K562 (cell line): ENCODE results near the gene P4HB. TPM values are rescaled to one million over a fixed set of nuclear protein-coding genes. Genes with fewer than 3 reads are reported as not detected.

Experiments
- DACH1 ChIP-seq: fragments of 450-650 bp; IDR thresholded peaks from 2 replicates; pipeline ENCODE4 v1.6.1; 2018; ENCODE audit not compliant: partially characterized antibody
- E2F4 ChIP-seq: sonication (generic); formaldehyde crosslinking; IDR thresholded peaks from 2 replicates; pipeline ENCODE4 v1.8.0; 2022; ENCODE audit warnings: mild to moderate bottlenecking, low read depth, missing genetic modification reagents
- FOXA3 ChIP-seq, 2 experiments: fragments of 450-650 bp in 1 of 2; sonication (generic) in 1 of 2; formaldehyde crosslinking; IDR thresholded peaks in 1 of 2; conservative IDR thresholded peaks in 1 of 2; 2 replicates each; pipeline versions ENCODE4 v1.4.0 to v1.8.0; 2020 to 2022; ENCODE audit warnings: mild to moderate bottlenecking in 2 of 2, missing genetic modification reagents in 1 of 2
- KLF1 ChIP-seq: fragments of 450-650 bp; IDR thresholded peaks from 2 replicates; pipeline ENCODE4 v1.6.1; 2016; ENCODE audit warnings: missing genetic modification characterization, missing compliant biosample characterization
- PBX2 ChIP-seq, 2 experiments: IDR thresholded peaks in 1 of 2; conservative IDR thresholded peaks in 1 of 2; 2 replicates each; pipeline ENCODE4 v1.6.1; 2016; ENCODE audit warnings: low read depth in 2 of 2, mild to moderate bottlenecking in 1 of 2, missing compliant biosample characterization in 1 of 2, missing genetic modification characterization in 1 of 2, moderate library complexity in 1 of 2
- RERE ChIP-seq: sonication (generic); formaldehyde crosslinking; IDR thresholded peaks from 2 replicates; pipeline ENCODE4 v1.8.0; 2023; ENCODE audit warnings: missing genetic modification reagents, mild to moderate bottlenecking, borderline replicate concordance
- SNAPC5 ChIP-seq: fragments of 250-450 bp; sonication (Bioruptor Pico); IDR thresholded peaks from 2 replicates; pipeline ENCODE4 v1.8.0; 2021; ENCODE audit warnings: moderate library complexity, mild to moderate bottlenecking, inconsistent platforms
- SNIP1 ChIP-seq: fragments of 450-650 bp; IDR thresholded peaks from 2 replicates; pipeline ENCODE4 v1.7.1; 2017; ENCODE audit warnings: low read depth, mild to moderate bottlenecking
- SP1 ChIP-seq: sonication (generic); formaldehyde crosslinking; IDR thresholded peaks from 2 replicates; pipeline ENCODE4 v1.8.1; 2022; ENCODE audit warnings: mild to moderate bottlenecking, missing genetic modification reagents
- TAF1 ChIP-seq: IDR thresholded peaks from 2 replicates; pipeline ENCODE4 v1.6.1; 2011; ENCODE audit warnings: mild to moderate bottlenecking, low read length, moderate library complexity; ENCODE audit not compliant: insufficient read depth, control insufficient read depth, severe bottlenecking; ENCODE audit errors: extremely low read depth
- TAF9B ChIP-seq: fragments of 450-650 bp; IDR thresholded peaks from 2 replicates; pipeline ENCODE4 v1.6.1; 2018; ENCODE audit warnings: mild to moderate bottlenecking; ENCODE audit not compliant: partially characterized antibody
- USF2 ChIP-seq: sonication (generic); formaldehyde crosslinking; IDR thresholded peaks from 2 replicates; pipeline ENCODE4 v1.5.0; 2020; ENCODE audit warnings: missing genetic modification reagents
- ZBTB7A ChIP-seq: IDR thresholded peaks from 2 replicates; pipeline ENCODE4 v1.6.1; 2011; ENCODE audit warnings: low read depth, mild to moderate bottlenecking, low read length, moderate library complexity, borderline replicate concordance; ENCODE audit not compliant: control insufficient read depth
- ZC3H11A ChIP-seq: IDR thresholded peaks from 2 replicates; pipeline ENCODE4 v1.6.1; 2012; ENCODE audit warnings: low read depth, low read length, improper control_type of control experiment
- ZNF12 ChIP-seq: sonication (generic); formaldehyde crosslinking; IDR thresholded peaks from 2 replicates; pipeline ENCODE4 v1.4.0; 2020; ENCODE audit warnings: mild to moderate bottlenecking, missing genetic modification reagents
- polyA plus RNA-seq, 8 experiments: library from polyadenylated mRNA; depleted of rRNA in 4 of 8; stranded (reverse) in 5 of 8; unstranded in 3 of 8; fragments of >200 nt; fragmentation: Nextera tagmentation in 2 of 8; fragmentation: Illumina TruSeq in 1 of 8; extraction: Ambion mirVana in 2 of 8; extraction: Trizol in 1 of 8; gene quantifications; 2 replicates each; pipeline versions ENCODE4 v1.2.1 to v1.2.3, GENCODE V29; 2011 to 2014; ENCODE audit warnings: inconsistent platforms in 1 of 8, missing spikeins in 1 of 8
- total RNA-seq, 7 experiments: library from RNA; depleted of rRNA in 6 of 7; stranded (reverse); fragments of >200 nt in 6 of 7; fragmentation: Illumina TruSeq in 2 of 7; extraction: Trizol in 2 of 7; gene quantifications; 2 replicates each; pipeline versions ENCODE4 v1.2.1 to v1.2.3, GENCODE V29; 2011 to 2021; ENCODE audit warnings: low replicate concordance in 1 of 7

P4HB gene
- total and polyA plus RNA-seq, 9 of the 15 experiments (the other 6 are each of a cell fraction or from before 2014, with no cell fraction given) = 4.4 to 645 (median 325) TPM

GRCh38 chr17:81868674-81869220 is 8.4 kb upstream of the P4HB start (continued):
- no peak for TF ChIP-seq USF2 (CRISPR knock-in tag)
- no peak for TF ChIP-seq RERE
- TF ChIP-seq SP1 (CRISPR knock-in tag) = no peak
- TF ChIP-seq KLF1 (tag) = no peak; the same call in 1 of the 2 replicates
- no peak for TF ChIP-seq ZC3H11A
- no peak for TF ChIP-seq SNIP1
- no peak; the same call in 1 of the 2 replicates for TF ChIP-seq ZBTB7A
- TF ChIP-seq FOXA3 (CRISPR knock-in tag; conservative IDR thresholded peaks at IDR 0.05 in 1 of 2, IDR thresholded peaks at IDR 0.05 in 1 of 2) = no peak
- TF ChIP-seq PBX2 (CRISPR knock-in tag; IDR thresholded peaks at IDR 0.05; ENCODE audit: low read depth) = no peak
- TF ChIP-seq PBX2 (tag; conservative IDR thresholded peaks at IDR 0.05; ENCODE audit: low read depth) = no peak
- no peak for TF ChIP-seq DACH1
- TF ChIP-seq ZNF12 = 0 out of 2 replicates have a peak, but pooled peaks have one; percentile 44
- TF ChIP-seq SNAPC5 (CRISPR knock-in tag) = no peak
- peak; percentile 8 for TF ChIP-seq TAF1
- TF ChIP-seq TAF9B = no peak
- TF ChIP-seq E2F4 (CRISPR knock-in tag) = peak; percentile 52; the same call in 1 of the 2 replicates
